ENCODE measurements around the gene FBXO47. TPM values are rescaled to one million over a fixed set of nuclear protein-coding genes. Genes with fewer than 3 reads are reported as not detected.

FBXO47 gene
- total RNA-seq, 4 donors from 2014 or later: not detected

DNA sequence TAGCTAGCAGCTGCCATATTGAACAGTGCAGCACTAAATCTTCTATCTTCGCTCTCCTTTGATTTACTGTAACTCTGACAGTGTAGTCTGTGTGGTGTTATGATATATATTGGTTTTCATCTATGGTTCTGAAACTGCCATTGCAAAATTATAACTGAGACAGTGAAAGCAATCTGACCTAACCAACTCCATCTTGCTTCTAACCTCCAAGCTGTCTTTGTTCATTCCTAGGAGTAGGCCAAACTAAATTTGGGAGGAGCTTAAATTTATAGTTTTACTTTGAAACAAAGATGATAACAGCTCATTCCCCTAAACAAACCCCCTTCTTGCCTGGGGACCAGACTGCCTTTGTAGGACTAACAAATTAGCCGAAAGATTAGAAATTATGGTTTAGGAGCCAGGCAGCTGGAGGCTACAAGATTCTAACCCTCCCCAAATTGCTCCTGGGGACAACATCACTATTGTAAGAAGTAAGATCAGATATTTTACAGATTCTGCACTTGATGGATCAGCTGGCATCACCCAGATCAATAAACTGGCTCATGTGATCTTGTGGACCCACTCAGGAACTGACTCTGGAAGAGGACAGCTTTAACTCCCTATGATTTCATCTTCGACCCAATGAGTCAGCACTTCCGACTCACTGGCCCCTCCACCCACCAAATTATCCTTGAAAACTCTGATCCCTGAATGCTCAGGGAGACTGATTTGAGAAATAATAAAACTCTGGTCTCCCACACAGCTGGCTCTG, 47.0 kb upstream of the FBXO47 start:
- H3K9me3 ChIP-seq: no peaks in the 10 kb centered on the region
- H3K27me3 ChIP-seq: no peaks in the 10 kb centered on the region
- in situ Hi-C loops (cut with MboI; ENCODE audit: low sequenced_read_pairs in 4 of 4) (no loop called here), intact Hi-C loops (cut with DNase I; ENCODE audit: low total_unique reads) (no loop called here)
- H3K27ac ChIP-seq: peak overlapping the region in 3 of 4 donors; percentile 14 to 54 (median 29)
- no peaks in the 10 kb centered on the region for H3K4me1 ChIP-seq
- ATAC-seq (no peak), DNase-seq (no peak)
- no peak overlapping the region for H3K4me3 ChIP-seq
- H3K36me3 ChIP-seq: no peaks in the 10 kb centered on the region
- TF ChIP-seq POLR2A (IDR thresholded peaks at IDR 0.05): no peak
- TF ChIP-seq, protein P1, sequence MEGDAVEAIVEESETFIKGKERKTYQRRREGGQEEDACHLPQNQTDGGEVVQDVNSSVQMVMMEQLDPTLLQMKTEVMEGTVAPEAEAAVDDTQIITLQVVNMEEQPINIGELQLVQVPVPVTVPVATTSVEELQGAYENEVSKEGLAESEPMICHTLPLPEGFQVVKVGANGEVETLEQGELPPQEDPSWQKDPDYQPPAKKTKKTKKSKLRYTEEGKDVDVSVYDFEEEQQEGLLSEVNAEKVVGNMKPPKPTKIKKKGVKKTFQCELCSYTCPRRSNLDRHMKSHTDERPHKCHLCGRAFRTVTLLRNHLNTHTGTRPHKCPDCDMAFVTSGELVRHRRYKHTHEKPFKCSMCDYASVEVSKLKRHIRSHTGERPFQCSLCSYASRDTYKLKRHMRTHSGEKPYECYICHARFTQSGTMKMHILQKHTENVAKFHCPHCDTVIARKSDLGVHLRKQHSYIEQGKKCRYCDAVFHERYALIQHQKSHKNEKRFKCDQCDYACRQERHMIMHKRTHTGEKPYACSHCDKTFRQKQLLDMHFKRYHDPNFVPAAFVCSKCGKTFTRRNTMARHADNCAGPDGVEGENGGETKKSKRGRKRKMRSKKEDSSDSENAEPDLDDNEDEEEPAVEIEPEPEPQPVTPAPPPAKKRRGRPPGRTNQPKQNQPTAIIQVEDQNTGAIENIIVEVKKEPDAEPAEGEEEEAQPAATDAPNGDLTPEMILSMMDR (IDR thresholded peaks at IDR 0.05 in 4 of 5, conservative IDR thresholded peaks at IDR 0.05 in 1 of 5): no peak

DNA sequence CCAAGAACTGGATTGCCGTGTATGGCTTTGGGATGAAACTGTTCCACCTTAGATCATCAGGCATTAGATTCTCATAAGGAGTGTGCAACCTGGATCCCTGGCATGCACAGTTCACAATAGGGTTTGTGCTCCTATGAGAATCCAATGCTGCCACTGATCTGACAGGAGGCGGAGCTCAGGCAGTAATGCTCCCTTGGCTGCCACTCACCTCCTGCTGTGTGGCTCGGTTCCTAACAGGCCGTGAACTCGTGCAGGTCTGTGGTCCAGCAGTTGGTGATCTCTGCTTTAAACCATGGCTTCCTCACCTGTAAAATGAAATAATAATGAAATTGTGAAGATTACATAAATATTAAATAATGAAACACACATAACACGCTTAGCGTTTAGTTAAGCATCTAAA, 45.5 kb upstream of the FBXO47 start:
- H3K27me3 ChIP-seq: no peaks in the 10 kb centered on the region
- ATAC-seq (no peak), DNase-seq (no peak)
- H3K36me3 ChIP-seq: no peaks in the 10 kb centered on the region
- H3K4me3 ChIP-seq: no peak overlapping the region
- no peaks in the 10 kb centered on the region for H3K4me1 ChIP-seq
- intact Hi-C loops (cut with DNase I; ENCODE audit: low total_unique reads): no loop called here
- H3K9me3 ChIP-seq: no peaks in the 10 kb centered on the region
- TF ChIP-seq, protein P1 (IDR thresholded peaks at IDR 0.05 in 4 of 5, conservative IDR thresholded peaks at IDR 0.05 in 1 of 5): no peak
- TF ChIP-seq POLR2A (IDR thresholded peaks at IDR 0.05): no peak
- in situ Hi-C loops (cut with MboI; ENCODE audit: low sequenced_read_pairs in 4 of 4): no loop called here
- H3K27ac ChIP-seq: no peak overlapping the region

DNA sequence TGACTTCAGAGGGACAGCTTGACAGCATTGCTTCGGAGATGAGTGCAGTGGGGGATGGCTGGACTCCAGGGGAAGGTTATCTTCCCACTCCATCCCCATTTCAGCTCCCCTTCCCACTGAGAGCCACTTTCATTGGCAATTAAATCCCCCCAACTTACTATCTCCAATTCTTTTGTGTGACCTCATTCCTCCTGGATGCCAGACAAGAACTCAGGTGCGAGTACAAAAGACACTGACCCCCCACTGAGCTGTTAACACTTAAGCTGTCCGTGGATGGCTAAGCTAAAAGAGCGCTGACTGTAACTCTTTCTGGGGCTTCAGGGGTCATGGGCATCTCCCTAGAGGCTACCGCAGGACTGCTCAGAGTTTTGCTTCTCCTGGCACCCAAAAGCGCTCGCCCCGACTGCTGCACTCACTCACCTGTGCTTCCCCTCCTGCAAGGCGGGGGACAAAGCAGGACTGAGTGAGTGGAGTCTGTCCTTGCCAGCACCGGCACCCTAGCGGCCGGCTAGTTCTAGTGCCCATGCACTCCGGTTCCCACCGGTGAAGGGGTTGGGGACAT, 44.8 kb upstream of the FBXO47 start:
- no peak overlapping the region for H3K27ac ChIP-seq
- no peaks in the 10 kb centered on the region for H3K27me3 ChIP-seq
- no peaks in the 10 kb centered on the region for H3K4me1 ChIP-seq
- H3K4me3 ChIP-seq: no peak overlapping the region
- in situ Hi-C loops (cut with MboI; ENCODE audit: low sequenced_read_pairs in 4 of 4): no loop called here
- no peak for TF ChIP-seq POLR2A (IDR thresholded peaks at IDR 0.05)
- TF ChIP-seq, protein P1 (IDR thresholded peaks at IDR 0.05 in 4 of 5, conservative IDR thresholded peaks at IDR 0.05 in 1 of 5): no peak
- H3K9me3 ChIP-seq: no peaks in the 10 kb centered on the region
- ATAC-seq (no peak), DNase-seq (no peak)
- H3K36me3 ChIP-seq: no peaks in the 10 kb centered on the region
- intact Hi-C loops (cut with DNase I; ENCODE audit: low total_unique reads): no loop called here

DNA sequence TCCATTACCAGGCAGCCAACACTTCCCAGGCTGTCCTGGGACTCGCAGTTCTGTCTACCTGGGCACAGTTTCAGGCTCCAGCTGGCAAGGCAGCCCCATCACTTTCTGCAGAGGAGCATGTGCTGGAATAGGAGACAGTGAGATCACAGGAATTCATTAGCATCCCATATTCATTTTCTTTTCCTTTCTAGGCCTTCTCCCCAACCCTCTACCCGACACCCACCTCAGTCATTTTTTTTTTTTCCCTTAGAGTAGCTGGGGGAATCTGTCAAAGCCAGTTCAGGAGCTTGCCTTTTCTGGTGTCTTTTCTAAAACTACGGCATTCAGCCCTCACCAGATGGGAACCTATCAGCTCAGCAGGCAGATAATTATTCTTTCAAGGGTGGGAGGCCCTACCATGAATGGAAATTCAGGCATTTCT, 42.4 kb upstream of the FBXO47 start:
- Histone ChIP-seq H3K27me3 (no peaks in the 10 kb centered on the region), H3K36me3 (no peaks in the 10 kb centered on the region), H3K4me3 (no peak overlapping the region), H3K27ac (no peak overlapping the region), H3K9me3 (no peaks in the 10 kb centered on the region), H3K4me1 (no peaks in the 10 kb centered on the region)
- intact Hi-C loops (cut with DNase I; ENCODE audit: low total_unique reads) (no loop called here), in situ Hi-C loops (cut with MboI; ENCODE audit: low sequenced_read_pairs in 4 of 4) (no loop called here)
- TF ChIP-seq, protein P1 (IDR thresholded peaks at IDR 0.05 in 4 of 5, conservative IDR thresholded peaks at IDR 0.05 in 1 of 5): no peak
- no peak for TF ChIP-seq POLR2A (IDR thresholded peaks at IDR 0.05)
- no peak for ATAC-seq
- DNase-seq: no peak
